Naive thymus-derived CD8-positive, alpha-beta T cell (primary cell): ENCODE measurements around the gene UTS2R. TPM values are rescaled to one million over a fixed set of nuclear protein-coding genes. Genes with fewer than 3 reads are reported as not detected.
"Not testable (repeated sequence)": the region's sequence is repeated elsewhere in the genome, so short reads cannot be mapped to it uniquely, and the experiment has no call there.

Source experiments
- ATAC-seq, 2 donors: fragments of 150-1000 bp; cut with Tn5 transposase in 1 of 2; sonication (Bioruptor Pico), chemical (Tn5 transposase) in 1 of 2; 1 replicate in 1 of 2; 2 replicates in 1 of 2; pipeline ENCODE4 v1.10.0; 2021; ENCODE audit warnings: mild to moderate bottlenecking in 2 of 2, moderate library complexity in 2 of 2
- POLR2A ChIA-PET: fragments of 350-600 bp; sonication (Branson Sonifier 250); formaldehyde crosslinking; loops from one replicate; lab custom pipeline; 2021; ENCODE audit warnings: antibody characterized with exemption; lab: Charles Lee
- DNase-seq, 10 donors: peaks; one replicate each; pipeline versions ENCODE4 v3.0.0 to v3.0.0-alpha.2; 2020 to 2022
- H3K27ac Mint-ChIP-seq, 10 donors: one replicate each; pipeline ENCODE4 v1.8.0; 2020 to 2022; ENCODE audit warnings: mild to moderate bottlenecking in 10 of 10, mixed read lengths in 10 of 10, moderate library complexity in 4 of 10, inconsistent platforms in 1 of 10
- H3K27me3 Mint-ChIP-seq, 5 donors: one replicate each; pipeline ENCODE4 v1.8.0; 2021 to 2022; ENCODE audit warnings: mixed read lengths in 5 of 5
- H3K36me3 Mint-ChIP-seq, 3 donors: one replicate each; pipeline ENCODE4 v1.8.0; 2020 to 2022; ENCODE audit warnings: mixed read lengths in 3 of 3, mild to moderate bottlenecking in 2 of 3, inconsistent platforms in 1 of 3
- H3K4me1 Mint-ChIP-seq, 4 donors: one replicate each; pipeline ENCODE4 v1.8.0; 2021 to 2022; ENCODE audit warnings: mixed read lengths in 4 of 4
- H3K4me3 Mint-ChIP-seq, 10 donors: one replicate each; pipeline ENCODE4 v1.8.0; 2020 to 2022; ENCODE audit warnings: mild to moderate bottlenecking in 10 of 10, mixed read lengths in 10 of 10, moderate library complexity in 6 of 10, inconsistent platforms in 1 of 10
- H3K9me3 Mint-ChIP-seq, 9 donors: one replicate each; pipeline ENCODE4 v1.8.0; 2020 to 2022; ENCODE audit warnings: mixed read lengths in 9 of 9, mild to moderate bottlenecking in 3 of 9, inconsistent platforms in 1 of 9, moderate library complexity in 1 of 9
- polyA plus RNA-seq, 3 donors: library from polyadenylated mRNA; unstranded; fragments of 300-500 nt; fragmentation: Illumina TruSeq; gene quantifications; one replicate each; pipeline ENCODE4 v1.2.3, GENCODE V29; 2021
- total RNA-seq, 8 experiments: library from RNA in 2 of 8; stranded (reverse) in 2 of 8; gene quantifications; one replicate each; pipeline ENCODE4 v1.2.3 and lab custom pipeline; 2021 to 2026

UTS2R gene
- total and polyA plus RNA-seq, 5 experiments from 2014 or later = not detected

DNA sequence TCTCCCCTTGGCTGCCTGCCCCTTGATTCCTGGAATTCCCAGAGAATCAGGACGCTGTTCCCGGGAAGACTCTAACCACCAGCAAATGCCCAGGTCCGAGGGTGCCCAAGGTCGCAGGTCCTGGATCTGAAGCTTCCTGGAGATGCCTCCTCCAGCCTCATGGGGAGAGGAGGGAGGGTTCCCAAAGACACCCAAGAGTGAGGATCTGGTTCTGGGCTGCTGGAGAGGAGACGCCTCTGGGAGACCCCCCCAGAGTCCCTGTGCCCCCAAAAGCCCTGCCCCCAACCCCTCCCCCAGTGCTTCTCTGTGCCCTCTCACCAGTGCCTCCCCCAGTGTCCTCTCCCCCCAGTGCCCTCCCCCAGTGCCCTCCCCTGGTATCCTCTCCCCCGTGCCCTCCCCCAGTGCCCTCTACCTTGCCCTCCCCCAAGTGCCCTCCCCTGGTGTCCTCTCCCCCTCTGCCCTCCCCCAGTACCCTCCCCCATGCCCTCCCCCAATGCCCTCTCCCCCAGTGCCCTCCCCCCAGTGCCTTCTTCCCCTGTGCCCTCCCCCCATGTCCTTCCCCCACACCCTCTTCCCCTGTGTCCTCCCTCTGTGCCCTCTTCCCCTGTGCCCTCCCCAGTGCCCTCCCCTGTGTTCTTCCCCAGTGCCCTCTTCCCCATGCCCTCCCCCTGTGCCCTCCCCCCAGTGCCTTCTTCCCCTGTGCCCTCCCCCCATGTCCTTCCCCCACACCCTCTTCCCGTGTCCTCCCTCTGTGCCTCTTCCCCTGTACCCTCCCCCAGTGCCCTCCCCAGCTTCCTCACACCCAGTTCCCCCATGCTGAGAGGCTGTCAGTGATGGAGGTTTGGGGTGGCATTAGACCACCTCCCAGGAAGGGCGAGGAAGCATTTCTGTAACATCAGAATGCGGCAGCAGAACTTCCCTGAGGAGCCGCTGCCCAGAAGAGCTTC is 31.7 kb upstream of the UTS2R start:
- Mint-ChIP-seq H3K9me3 (peaks cover 0 to 3% (median 0%) of the 10 kb centered on the region in 9 donors), H3K27ac (no peak overlapping the region), H3K27me3 (peaks cover 0 to 2% (median 1%) of the 10 kb centered on the region in 5 donors), H3K36me3 (no peaks in the 10 kb centered on the region), H3K4me1 (peaks cover 4 to 21% (median 8%) of the 10 kb centered on the region in 4 donors), H3K4me3 (no peak overlapping the region)
- POLR2A ChIA-PET = no interaction called here
- no peak for ATAC-seq
- DNase-seq = no peak

DNA sequence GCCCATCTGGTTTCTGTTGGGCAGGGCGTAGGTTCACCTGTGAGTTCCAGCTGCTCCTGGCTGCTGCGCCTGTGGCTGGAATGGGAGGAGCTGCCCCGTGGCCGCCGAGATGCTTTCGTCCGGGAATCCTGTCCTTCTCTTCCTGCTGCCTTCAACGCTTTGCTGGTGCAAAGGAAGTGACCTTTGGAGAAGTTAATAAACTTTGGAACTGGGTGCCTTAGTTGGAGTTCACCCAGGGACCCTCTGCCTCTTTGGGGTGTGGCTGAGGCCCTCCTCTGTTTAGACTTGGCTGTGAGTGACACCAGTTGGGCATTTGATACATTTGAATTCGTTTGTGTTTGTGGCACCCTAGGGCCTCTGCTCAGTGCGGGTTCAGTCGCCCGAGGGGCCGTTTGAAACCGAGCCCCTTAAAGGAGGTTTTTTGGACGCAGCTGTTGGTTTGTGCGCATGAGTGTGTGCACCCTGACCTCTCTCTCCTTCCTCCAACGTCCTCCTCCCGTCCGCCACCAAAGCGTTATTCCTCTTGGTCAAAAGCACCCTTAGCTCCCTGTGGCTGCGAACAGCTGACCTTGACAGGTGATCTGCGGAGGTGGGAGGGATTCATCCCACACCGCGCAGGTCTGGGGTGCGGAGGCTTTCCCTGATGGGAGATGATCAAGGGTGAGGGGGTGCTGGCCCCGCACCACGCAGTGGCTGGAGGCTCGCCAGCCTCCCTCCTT is 29.0 kb upstream of the UTS2R start:
- Mint-ChIP-seq H3K27ac (no peak overlapping the region), H3K27me3 (peaks cover 0 to 6% (median 4%) of the 10 kb centered on the region in 5 donors), H3K9me3 (peaks cover 0 to 3% (median 0%) of the 10 kb centered on the region in 9 donors), H3K4me3 (no peak overlapping the region), H3K4me1 (peaks cover 6 to 17% (median 7%) of the 10 kb centered on the region in 4 donors), H3K36me3 (no peaks in the 10 kb centered on the region)
- ATAC-seq (no peak), DNase-seq (no peak)
- POLR2A ChIA-PET = no interaction called here

DNA sequence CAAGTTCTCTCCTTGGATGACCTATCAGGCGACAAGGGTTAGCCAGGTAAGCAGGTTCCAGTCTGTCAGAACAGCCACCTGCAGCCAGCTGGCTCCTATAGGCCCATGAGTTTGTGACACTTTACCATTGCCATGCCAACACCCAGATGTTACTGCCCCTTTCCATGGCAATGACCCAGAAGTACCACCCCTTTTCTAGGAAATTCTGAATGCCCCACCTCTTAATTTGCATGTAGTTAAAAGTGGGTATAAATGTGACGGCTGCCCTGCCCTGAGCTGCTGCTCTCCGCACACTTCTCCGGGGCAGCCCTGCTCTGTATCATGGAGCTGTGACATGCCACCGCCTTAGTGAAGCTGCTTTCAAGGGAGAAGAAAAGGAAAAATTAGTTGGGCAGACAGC is 28.0 kb upstream of the UTS2R start:
- Mint-ChIP-seq H3K27ac (no peak overlapping the region), H3K4me3 (no peak overlapping the region), H3K36me3 (no peaks in the 10 kb centered on the region), H3K27me3 (peaks cover 0 to 6% (median 4%) of the 10 kb centered on the region in 5 donors), H3K4me1 (peaks cover 6 to 16% (median 7%) of the 10 kb centered on the region in 4 donors), H3K9me3 (peaks cover 0 to 3% (median 0%) of the 10 kb centered on the region in 9 donors)
- ATAC-seq = no peak
- POLR2A ChIA-PET = no interaction called here
- no peak for DNase-seq

DNA sequence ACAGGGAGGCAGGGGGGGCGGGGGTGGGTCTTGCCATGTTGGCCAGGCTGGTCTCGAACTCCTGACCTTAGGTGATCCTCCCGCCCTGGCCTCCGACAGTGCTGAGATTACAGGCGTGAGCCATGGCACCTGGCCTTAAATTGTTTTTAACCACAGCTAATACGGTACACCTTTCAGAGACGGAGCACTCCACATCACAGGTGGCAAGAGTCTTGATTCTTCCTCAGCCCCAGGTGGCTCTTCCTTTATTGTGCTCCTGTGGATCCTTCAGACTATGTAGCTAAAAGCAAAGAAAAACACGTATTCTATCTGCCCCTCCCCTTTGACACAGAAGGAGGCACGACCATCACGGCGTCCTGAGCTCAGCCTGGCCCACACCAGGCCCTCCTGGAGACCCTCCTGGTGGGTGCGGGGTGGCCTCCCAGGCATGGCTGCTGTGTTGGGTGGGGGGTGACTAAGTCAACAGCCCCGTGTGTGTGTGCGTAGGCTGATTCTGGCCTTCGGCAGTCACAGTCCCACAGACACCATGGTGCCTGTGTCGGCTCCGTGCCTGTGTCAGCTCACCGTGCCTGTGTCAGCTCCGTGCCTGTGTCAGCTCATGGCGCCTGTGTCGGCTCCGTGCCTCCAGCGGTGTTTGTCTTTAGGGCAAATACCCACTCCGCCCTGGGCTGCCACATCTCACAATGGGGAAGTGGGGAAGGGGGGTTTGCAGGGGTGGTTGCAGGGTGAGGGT is 27.2 kb upstream of the UTS2R start:
- H3K27ac Mint-ChIP-seq = no peak overlapping the region
- peaks cover 6 to 11% (median 8%) of the 10 kb centered on the region in 4 donors for H3K4me1 Mint-ChIP-seq
- peaks cover 0 to 9% (median 4%) of the 10 kb centered on the region in 5 donors for H3K27me3 Mint-ChIP-seq
- POLR2A ChIA-PET = no interaction called here
- ATAC-seq = no peak
- no peak for DNase-seq
- H3K36me3 Mint-ChIP-seq = no peaks in the 10 kb centered on the region
- H3K9me3 Mint-ChIP-seq = peaks cover 0 to 3% (median 0%) of the 10 kb centered on the region in 9 donors
- no peak overlapping the region for H3K4me3 Mint-ChIP-seq

DNA sequence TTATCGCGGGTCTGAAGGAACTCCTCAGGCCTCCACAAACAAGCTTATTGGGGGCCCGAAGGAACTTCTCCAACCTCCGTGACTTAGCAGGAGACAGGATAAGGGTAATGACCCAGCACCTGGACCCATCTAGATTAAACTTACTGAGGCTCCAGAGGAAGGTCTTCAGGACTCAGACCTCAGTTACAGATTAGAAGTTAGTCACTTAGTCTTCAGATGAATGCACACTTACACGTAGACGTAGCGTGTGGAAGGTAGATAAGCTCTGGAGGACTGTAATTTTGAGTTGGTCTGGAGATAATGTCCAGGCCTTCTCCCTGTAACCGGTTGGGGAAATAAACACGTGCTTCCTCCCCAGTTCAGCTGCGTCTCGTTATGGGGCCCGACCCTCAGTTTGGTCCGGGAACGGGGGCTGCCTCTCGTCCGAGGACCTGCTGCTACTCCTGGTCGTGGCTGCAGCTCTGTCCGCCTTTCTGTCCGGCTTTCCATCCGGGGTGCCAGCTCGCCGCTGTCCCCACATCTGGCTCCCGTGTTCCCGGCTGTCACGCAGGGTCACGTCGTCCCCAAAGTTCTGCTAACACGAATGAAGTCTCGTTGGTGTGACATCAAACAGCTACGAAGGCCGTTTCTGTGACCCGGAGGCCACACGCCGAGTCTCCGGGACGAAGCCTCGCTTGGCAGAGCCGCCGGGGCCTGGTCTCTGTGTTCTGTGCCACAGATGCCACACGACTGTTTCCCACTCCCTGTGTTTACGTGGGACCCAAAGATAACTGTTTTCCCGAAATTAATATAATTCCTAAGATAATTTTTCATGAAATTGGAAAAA is 26.2 kb upstream of the UTS2R start:
- H3K9me3 Mint-ChIP-seq = peaks cover 0 to 3% (median 0%) of the 10 kb centered on the region in 9 donors
- POLR2A ChIA-PET = no interaction called here
- no peak for ATAC-seq
- peaks cover 0 to 10% (median 7%) of the 10 kb centered on the region in 5 donors for H3K27me3 Mint-ChIP-seq
- no peak overlapping the region for H3K4me3 Mint-ChIP-seq
- DNase-seq = no peak
- no peaks in the 10 kb centered on the region for H3K36me3 Mint-ChIP-seq
- peaks cover 6 to 11% (median 8%) of the 10 kb centered on the region in 4 donors for H3K4me1 Mint-ChIP-seq
- no peak overlapping the region for H3K27ac Mint-ChIP-seq

DNA sequence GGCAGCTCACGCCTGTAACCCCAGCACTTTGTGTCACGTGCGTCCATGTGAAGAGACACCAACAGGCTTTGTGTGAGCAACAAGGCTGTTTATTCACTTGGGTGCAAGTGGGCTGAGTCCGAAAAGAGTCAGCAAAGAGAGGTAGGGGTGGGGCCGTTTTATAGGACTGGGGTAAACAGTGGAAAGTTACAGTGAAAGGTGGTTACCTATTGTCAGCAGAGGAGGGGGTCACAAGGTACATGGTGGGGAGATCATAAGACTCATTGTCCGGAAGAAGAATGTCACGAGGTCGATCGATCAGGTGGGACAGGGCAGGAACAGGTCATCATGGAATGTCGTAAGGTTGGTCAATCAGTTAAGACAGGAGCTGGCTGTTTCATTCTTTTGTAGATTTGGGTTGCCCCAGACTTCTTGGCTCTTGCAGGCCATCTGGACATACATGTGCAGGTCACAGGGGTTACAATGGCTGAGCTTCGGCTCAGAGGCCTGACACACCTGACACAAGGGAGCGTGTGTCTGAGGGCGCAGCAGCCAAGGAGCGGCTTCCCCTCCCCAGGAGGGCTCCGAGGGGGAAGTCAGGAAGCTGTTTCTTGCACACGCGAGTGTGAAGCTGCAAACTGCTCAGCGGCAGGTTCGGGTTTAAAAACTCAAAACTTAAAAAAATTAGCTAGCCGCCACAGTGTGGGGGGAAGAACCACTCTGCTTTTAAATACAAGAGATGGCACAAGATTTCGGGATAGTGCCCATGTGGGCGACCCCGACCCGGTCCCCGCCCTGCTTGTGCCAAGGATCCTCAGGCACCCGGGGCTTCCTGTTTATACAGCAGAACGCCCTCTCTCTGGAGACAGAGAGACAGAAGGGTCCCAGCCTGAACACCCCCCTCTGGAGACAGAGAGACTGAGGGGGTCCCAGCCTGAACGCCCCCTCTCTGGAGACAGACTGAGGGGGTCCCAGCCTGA is 24.9 kb upstream of the UTS2R start:
- no peaks in the 10 kb centered on the region for H3K9me3 Mint-ChIP-seq
- no peaks in the 10 kb centered on the region for H3K36me3 Mint-ChIP-seq
- peaks cover 6 to 9% (median 8%) of the 10 kb centered on the region in 4 donors for H3K4me1 Mint-ChIP-seq
- ATAC-seq (peak; percentile 30 to 40), DNase-seq (no peak)
- H3K27ac Mint-ChIP-seq = peak overlapping the region in 1 of 10 donors; percentile 29
- POLR2A ChIA-PET = no interaction called here
- peak overlapping the region in 3 of 10 donors; percentile 26 to 52 (median 48) for H3K4me3 Mint-ChIP-seq
- H3K27me3 Mint-ChIP-seq = peaks cover 0 to 12% (median 7%) of the 10 kb centered on the region in 5 donors

DNA sequence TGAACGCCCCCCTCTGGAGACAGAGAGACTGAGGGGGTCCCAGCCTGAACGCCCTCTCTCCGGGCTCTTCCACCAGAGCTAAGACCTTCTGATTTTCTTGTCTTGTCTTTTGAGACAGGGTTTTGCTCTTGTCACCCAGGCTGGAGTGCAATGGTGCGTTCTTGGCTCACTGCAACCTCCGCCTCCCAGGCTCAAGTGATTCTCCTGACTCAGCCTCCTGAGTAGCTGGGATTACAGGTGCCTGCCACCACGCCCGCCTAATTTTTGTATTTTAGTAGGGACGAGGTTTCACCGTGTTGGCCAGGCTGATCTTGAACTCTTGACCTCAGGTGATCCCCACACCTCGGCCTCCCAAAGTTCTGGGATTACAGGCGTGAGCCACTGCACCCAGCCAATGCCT is 23.6 kb upstream of the UTS2R start:
- DNase-seq, ATAC-seq, POLR2A ChIA-PET, H3K36me3 Mint-ChIP-seq, H3K9me3 Mint-ChIP-seq: not testable (repeated sequence)
- Mint-ChIP-seq H3K27me3 (peaks cover 0 to 12% (median 7%) of the 10 kb centered on the region in 5 donors), H3K27ac (peak overlapping the region in 1 of 10 donors; percentile 52), H3K4me3 (peak overlapping the region in 1 of 10 donors; percentile 39), H3K4me1 (peaks cover 9 to 12% (median 10%) of the 10 kb centered on the region in 4 donors)

DNA sequence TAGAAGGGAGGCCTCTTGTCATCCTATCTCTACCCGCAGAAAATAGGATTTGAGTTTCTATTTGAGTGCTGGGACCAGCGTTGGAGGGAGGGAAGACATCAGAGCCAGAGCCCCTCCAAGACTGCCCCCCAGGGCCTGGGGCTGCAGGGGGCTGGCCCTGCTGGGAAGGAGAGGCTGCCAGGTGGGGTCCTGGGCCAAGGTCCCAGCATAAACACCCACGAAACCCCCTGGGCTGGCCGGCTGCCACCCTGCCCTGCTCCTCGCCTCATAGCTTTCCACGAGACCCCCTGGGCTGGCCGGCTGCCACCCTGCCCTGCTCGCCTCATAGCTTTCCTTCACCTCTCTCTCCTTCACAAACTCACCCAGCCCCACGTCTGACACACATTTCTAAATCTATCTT is 23.1 kb upstream of the UTS2R start:
- no peak for DNase-seq
- Mint-ChIP-seq H3K4me1 (peaks cover 9 to 12% (median 10%) of the 10 kb centered on the region in 4 donors), H3K27me3 (peaks cover 0 to 12% (median 7%) of the 10 kb centered on the region in 5 donors), H3K4me3 (no peak overlapping the region), H3K36me3 (no peaks in the 10 kb centered on the region), H3K9me3 (no peaks in the 10 kb centered on the region), H3K27ac (no peak overlapping the region)
- POLR2A ChIA-PET = no interaction called here
- no peak for ATAC-seq

DNA sequence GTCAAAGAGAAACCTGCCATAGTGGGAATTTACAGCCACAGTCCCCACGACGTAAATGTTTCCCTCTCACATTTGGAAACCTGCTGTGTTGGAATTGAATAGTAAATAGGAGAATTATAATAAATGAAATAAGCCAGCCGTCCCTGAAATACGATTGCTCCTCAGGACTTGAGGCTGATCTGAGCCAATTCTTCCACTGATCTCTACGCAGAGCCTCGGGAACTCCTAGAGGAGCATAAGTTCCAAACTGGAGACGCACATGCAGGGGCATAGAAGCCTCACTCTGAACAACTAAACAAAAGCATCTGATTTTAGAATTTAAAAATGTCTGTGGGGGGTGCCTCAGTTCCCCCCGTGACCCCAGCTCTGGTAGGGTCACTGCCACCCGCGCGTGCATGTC is 22.7 kb upstream of the UTS2R start:
- Mint-ChIP-seq H3K27me3 (peaks cover 0 to 12% (median 7%) of the 10 kb centered on the region in 5 donors), H3K4me3 (no peak overlapping the region), H3K9me3 (no peaks in the 10 kb centered on the region), H3K36me3 (no peaks in the 10 kb centered on the region), H3K27ac (no peak overlapping the region), H3K4me1 (peaks cover 9 to 12% (median 10%) of the 10 kb centered on the region in 4 donors)
- POLR2A ChIA-PET = no interaction called here
- DNase-seq = no peak
- ATAC-seq = no peak

DNA sequence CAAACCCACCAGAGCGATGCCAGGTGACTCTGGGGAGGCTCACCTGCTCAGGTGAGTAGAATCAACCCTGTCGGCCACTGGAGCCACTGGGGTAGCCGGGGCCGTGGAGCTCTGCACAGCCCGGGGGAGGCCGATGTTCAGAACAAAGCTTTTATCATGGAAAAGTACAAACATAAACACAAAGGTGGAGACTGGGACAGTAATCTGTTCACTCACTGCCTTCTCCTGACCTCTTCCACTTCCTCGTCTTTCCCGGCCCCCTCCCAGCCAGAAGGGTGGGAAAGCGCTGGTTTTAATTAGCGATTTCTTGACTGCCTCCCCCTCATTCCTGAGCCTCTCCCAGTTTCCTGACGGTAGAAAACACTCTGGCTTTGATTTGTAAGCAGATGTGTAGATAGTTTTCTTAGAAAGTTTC is 22.3 kb upstream of the UTS2R start:
- no peak overlapping the region for H3K4me3 Mint-ChIP-seq
- H3K27ac Mint-ChIP-seq = no peak overlapping the region
- peaks cover 9 to 12% (median 10%) of the 10 kb centered on the region in 4 donors for H3K4me1 Mint-ChIP-seq
- ATAC-seq (no peak), DNase-seq (no peak)
- peaks cover 0 to 12% (median 7%) of the 10 kb centered on the region in 5 donors for H3K27me3 Mint-ChIP-seq
- POLR2A ChIA-PET = no interaction called here
- no peaks in the 10 kb centered on the region for H3K36me3 Mint-ChIP-seq
- no peaks in the 10 kb centered on the region for H3K9me3 Mint-ChIP-seq
